Right kidney (tissue), 1 donor: ENCODE measurements around the gene TRAPPC8.

Experiments
- DNase-seq: peaks from one replicate; pipeline ENCODE4 v3.0.0-alpha.2; 2016

The TRAPPC8 gene

GRCh38 chr18:31792580-31792911 lies 150.4 kb downstream of the TRAPPC8 start:
- no peak for DNase-seq

DNA sequence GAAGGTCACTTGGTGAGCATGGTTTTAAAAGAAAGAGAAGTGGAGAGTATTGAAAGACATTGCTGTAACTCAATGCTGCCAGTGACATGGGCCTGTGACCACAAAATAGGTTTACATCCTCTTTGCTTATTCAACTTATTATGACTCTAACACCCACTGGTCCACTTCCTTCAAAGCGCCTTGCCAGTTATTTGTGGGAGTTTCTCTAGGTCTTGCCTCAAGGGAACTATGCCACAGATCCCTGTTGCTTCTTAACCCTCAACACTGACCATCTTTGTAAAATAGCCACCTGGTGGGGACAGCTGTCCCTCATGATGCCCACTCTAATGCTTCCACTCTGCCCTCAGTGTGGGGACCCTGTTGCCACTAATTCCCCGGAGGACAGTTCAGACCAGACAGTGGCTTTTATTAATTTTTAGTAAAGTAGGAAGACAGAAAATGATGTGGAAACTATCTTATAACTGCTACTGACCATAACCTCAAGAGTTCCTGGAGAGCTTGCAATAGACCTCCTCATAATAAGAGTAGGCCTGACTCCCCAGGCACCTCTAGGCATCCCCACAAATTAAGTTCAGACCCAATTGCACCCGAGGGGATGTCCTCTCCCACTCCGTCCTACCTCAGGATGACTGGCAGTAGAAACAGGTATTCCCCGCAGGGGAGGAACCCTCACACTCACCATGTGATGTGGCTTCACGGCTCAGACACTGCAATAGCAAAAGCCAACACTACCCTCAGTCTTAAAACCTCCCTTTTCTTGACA lies 150.9 kb downstream of the TRAPPC8 start:
- no peak for DNase-seq

DNA sequence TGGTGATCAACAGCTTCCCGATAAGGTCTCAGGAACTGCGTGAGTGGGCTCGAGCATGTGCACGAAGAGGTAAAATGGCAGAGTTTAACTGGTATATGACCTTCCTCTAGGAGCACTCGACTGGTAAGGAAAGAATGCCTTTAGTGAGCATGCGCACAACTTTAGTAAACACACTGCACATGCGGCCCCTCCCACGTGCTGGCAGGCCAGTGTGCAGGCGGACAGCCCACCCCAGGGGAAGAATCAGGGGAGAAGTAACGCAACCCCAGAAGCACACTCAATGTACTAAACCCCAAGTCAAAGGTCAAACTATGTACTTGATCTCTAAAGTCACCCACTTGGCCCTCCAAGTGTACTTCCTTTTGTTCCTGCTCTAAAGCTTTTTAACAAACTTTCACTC lies 153.5 kb downstream of the TRAPPC8 start:
- no peak for DNase-seq

- DNase-seq, result no peak
Observed at GRCh38 chr18:31783059-31783458, 159.9 kb downstream of the TRAPPC8 start.
